ENCODE measurements around the gene HOMER1. TPM values are rescaled to one million over a fixed set of nuclear protein-coding genes. Genes with fewer than 3 reads are reported as not detected.

HOMER1 gene
- total and polyA plus RNA-seq, 2 of the 13 experiments (the other 11 are each of a cell fraction or from before 2014, with no cell fraction given): 5.3 to 24.8 TPM

- no peak for TF ChIP-seq ZNF746 (CRISPR knock-in tag; IDR thresholded peaks at IDR 0.05)
- peak; percentile 38; the same call in 1 of the 2 replicates for TF ChIP-seq ZNF768 (CRISPR knock-in tag; IDR thresholded peaks at IDR 0.05)
- no peak for TF ChIP-seq ZNF737 (CRISPR knock-in tag; IDR thresholded peaks at IDR 0.05; ENCODE audit: borderline replicate concordance)
- no peak for TF ChIP-seq SSRP1 (CRISPR knock-in tag; IDR thresholded peaks at IDR 0.05)
- no peak for TF ChIP-seq SKI (IDR thresholded peaks at IDR 0.05; ENCODE audit: partially characterized antibody)
- peak; percentile 84; the same call in 1 of the 2 replicates for TF ChIP-seq KLF11 (CRISPR knock-in tag; IDR thresholded peaks at IDR 0.05)
- TF ChIP-seq ZFP36 (IDR thresholded peaks at IDR 0.05; ENCODE audit: borderline replicate concordance, low read depth, low read length, partially characterized antibody): no peak
- 0 out of 2 replicates have a peak, but pooled peaks have one; percentile 64 for TF ChIP-seq ZNF724P (CRISPR knock-in tag; IDR thresholded peaks at IDR 0.05; ENCODE audit: borderline replicate concordance)
- no peak; the same call in 1 of the 2 replicates for TF ChIP-seq ZNF232 (CRISPR knock-in tag; IDR thresholded peaks at IDR 0.05; ENCODE audit: borderline replicate concordance)
- TF ChIP-seq SRSF4 (IDR thresholded peaks at IDR 0.05; ENCODE audit: low read depth, low read length, poor library complexity, severe bottlenecking): no peak
- TF ChIP-seq TBX2 (CRISPR knock-in tag; IDR thresholded peaks at IDR 0.05; ENCODE audit: borderline replicate concordance): peak; percentile 71
- peak; percentile 76; the same call in 1 of the 2 replicates for TF ChIP-seq ZNF44 (CRISPR knock-in tag; IDR thresholded peaks at IDR 0.05)
- no peak for TF ChIP-seq ZSCAN25 (CRISPR knock-in tag; IDR thresholded peaks at IDR 0.05)
- 0 out of 2 replicates have a peak, but pooled peaks have one; percentile 44 for TF ChIP-seq HBP1 (CRISPR knock-in tag; IDR thresholded peaks at IDR 0.05; ENCODE audit: low read depth)
- TF ChIP-seq TFDP1 (CRISPR knock-in tag; IDR thresholded peaks at IDR 0.05; ENCODE audit: borderline replicate concordance): no peak
- TF ChIP-seq XBP1 (CRISPR knock-in tag; IDR thresholded peaks at IDR 0.05): no peak
- no peak; the same call in 1 of the 2 replicates for TF ChIP-seq SPEN (CRISPR knock-in tag; IDR thresholded peaks at IDR 0.05; ENCODE audit: low read depth)
- TF ChIP-seq ZBTB46 (CRISPR knock-in tag; IDR thresholded peaks at IDR 0.05; ENCODE audit: borderline replicate concordance): peak; percentile 88
- peak; percentile 28; the same call in 1 of the 2 replicates for TF ChIP-seq PRDM10 (CRISPR knock-in tag; IDR thresholded peaks at IDR 0.05; ENCODE audit: low read depth)
- TF ChIP-seq ZNF549 (CRISPR knock-in tag; IDR thresholded peaks at IDR 0.05): no peak
- no peak for TF ChIP-seq NR2F1 (CRISPR knock-in tag; IDR thresholded peaks at IDR 0.05)
- no peak for TF ChIP-seq DPF2 (CRISPR knock-in tag; IDR thresholded peaks at IDR 0.05; ENCODE audit: borderline replicate concordance, low read depth)
These were observed 614 bp upstream of the HOMER1 start (continued) for GRCh38 chr5:79514391-79515105.
